ENCODE measurements around the gene FAM193A. TPM values are rescaled to one million over a fixed set of nuclear protein-coding genes. Genes with fewer than 3 reads are reported as not detected.
"Not testable (repeated sequence)": the region's sequence is repeated elsewhere in the genome, so short reads cannot be mapped to it uniquely, and the experiment has no call there.

The FAM193A gene
- total RNA-seq, 1 donor from 2014 or later: 19.8 TPM

- no peak for DNase-seq (ENCODE audit: low read depth)
- H3K27me3 ChIP-seq (ENCODE audit: control insufficient read depth, insufficient read depth, low read length): no peaks in the 10 kb centered on the region
- TF ChIP-seq CTCF (IDR thresholded peaks at IDR 0.05; ENCODE audit: insufficient read depth, low read length, poor library complexity, severe bottlenecking): no peak
- no peak overlapping the region for H3K4me3 ChIP-seq (ENCODE audit: low read depth, low read length)
- H3K36me3 ChIP-seq (ENCODE audit: control insufficient read depth, insufficient read depth, low read length): no peaks in the 10 kb centered on the region
Observed at GRCh38 chr4:2757426-2757825, 221.0 kb downstream of the FAM193A start.

- no peaks in the 10 kb centered on the region for H3K36me3 ChIP-seq (ENCODE audit: control insufficient read depth, insufficient read depth, low read length)
- TF ChIP-seq CTCF (IDR thresholded peaks at IDR 0.05; ENCODE audit: insufficient read depth, low read length, poor library complexity, severe bottlenecking): no peak
- no peak for DNase-seq (ENCODE audit: low read depth)
- H3K27me3 ChIP-seq (ENCODE audit: control insufficient read depth, insufficient read depth, low read length): no peaks in the 10 kb centered on the region
- no peak overlapping the region for H3K4me3 ChIP-seq (ENCODE audit: low read depth, low read length)
Observed at GRCh38 chr4:2761035-2761923, 224.8 kb downstream of the FAM193A start.

- Histone ChIP-seq H3K4me3 (ENCODE audit: low read depth, low read length) (no peak overlapping the region), H3K36me3 (ENCODE audit: control insufficient read depth, insufficient read depth, low read length) (no peaks in the 10 kb centered on the region), H3K27me3 (ENCODE audit: control insufficient read depth, insufficient read depth, low read length) (no peaks in the 10 kb centered on the region)
- no peak for TF ChIP-seq CTCF (IDR thresholded peaks at IDR 0.05; ENCODE audit: insufficient read depth, low read length, poor library complexity, severe bottlenecking)
- no peak for DNase-seq (ENCODE audit: low read depth)
Observed at GRCh38 chr4:2762048-2762447, 225.6 kb downstream of the FAM193A start.

- H3K4me3 ChIP-seq (ENCODE audit: low read depth, low read length); H3K27me3 ChIP-seq (ENCODE audit: control insufficient read depth, insufficient read depth, low read length); H3K36me3 ChIP-seq (ENCODE audit: control insufficient read depth, insufficient read depth, low read length); DNase-seq (ENCODE audit: low read depth): not testable (repeated sequence)
Observed at GRCh38 chr4:2762486-2763370, 226.3 kb downstream of the FAM193A start.

- TF ChIP-seq CTCF (IDR thresholded peaks at IDR 0.05; ENCODE audit: insufficient read depth, low read length, poor library complexity, severe bottlenecking): no peak
- peak overlapping the region; percentile 26 for H3K4me3 ChIP-seq (ENCODE audit: low read depth, low read length)
- no peaks in the 10 kb centered on the region for H3K36me3 ChIP-seq (ENCODE audit: control insufficient read depth, insufficient read depth, low read length)
- no peaks in the 10 kb centered on the region for H3K27me3 ChIP-seq (ENCODE audit: control insufficient read depth, insufficient read depth, low read length)
- DNase-seq (ENCODE audit: low read depth): no peak
Observed at GRCh38 chr4:2763511-2763967, 227.1 kb downstream of the FAM193A start.

Data from kidney epithelial cell (primary cell).